ENCODE measurements around the gene NQO1.
"Not testable (repeated sequence)": the region's sequence is repeated elsewhere in the genome, so short reads cannot be mapped to it uniquely, and the experiment has no call there.

DNA sequence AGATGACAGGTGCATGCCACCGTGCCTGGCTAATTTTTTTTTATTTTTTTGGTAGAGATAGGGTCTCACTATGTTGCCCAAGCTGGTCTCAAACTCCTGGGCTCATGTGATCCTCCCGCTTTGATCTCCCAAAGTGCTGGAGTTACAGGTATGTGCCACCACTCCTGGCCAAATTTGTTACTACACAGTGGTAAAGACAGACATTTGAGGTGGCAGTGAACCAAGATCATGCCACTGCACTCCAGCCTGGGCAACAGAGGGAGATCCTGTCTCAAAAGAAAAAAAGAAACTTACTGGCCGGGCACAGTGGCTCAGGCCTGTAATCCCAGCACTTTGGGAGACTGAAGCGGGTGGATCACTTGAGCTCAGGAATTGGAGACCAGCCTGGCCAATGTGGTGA, 2.7 kb upstream of the NQO1 start:
- TF ChIP-seq RXRA (IDR thresholded peaks at IDR 0.05; ENCODE audit: borderline replicate concordance, low read depth) = not testable (repeated sequence)
- TF ChIP-seq, protein P1, sequence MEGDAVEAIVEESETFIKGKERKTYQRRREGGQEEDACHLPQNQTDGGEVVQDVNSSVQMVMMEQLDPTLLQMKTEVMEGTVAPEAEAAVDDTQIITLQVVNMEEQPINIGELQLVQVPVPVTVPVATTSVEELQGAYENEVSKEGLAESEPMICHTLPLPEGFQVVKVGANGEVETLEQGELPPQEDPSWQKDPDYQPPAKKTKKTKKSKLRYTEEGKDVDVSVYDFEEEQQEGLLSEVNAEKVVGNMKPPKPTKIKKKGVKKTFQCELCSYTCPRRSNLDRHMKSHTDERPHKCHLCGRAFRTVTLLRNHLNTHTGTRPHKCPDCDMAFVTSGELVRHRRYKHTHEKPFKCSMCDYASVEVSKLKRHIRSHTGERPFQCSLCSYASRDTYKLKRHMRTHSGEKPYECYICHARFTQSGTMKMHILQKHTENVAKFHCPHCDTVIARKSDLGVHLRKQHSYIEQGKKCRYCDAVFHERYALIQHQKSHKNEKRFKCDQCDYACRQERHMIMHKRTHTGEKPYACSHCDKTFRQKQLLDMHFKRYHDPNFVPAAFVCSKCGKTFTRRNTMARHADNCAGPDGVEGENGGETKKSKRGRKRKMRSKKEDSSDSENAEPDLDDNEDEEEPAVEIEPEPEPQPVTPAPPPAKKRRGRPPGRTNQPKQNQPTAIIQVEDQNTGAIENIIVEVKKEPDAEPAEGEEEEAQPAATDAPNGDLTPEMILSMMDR (IDR thresholded peaks at IDR 0.05) = not testable (repeated sequence)
- TF ChIP-seq, protein P2, sequence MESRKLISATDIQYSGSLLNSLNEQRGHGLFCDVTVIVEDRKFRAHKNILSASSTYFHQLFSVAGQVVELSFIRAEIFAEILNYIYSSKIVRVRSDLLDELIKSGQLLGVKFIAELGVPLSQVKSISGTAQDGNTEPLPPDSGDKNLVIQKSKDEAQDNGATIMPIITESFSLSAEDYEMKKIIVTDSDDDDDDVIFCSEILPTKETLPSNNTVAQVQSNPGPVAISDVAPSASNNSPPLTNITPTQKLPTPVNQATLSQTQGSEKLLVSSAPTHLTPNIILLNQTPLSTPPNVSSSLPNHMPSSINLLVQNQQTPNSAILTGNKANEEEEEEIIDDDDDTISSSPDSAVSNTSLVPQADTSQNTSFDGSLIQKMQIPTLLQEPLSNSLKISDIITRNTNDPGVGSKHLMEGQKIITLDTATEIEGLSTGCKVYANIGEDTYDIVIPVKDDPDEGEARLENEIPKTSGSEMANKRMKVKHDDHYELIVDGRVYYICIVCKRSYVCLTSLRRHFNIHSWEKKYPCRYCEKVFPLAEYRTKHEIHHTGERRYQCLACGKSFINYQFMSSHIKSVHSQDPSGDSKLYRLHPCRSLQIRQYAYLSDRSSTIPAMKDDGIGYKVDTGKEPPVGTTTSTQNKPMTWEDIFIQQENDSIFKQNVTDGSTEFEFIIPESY (IDR thresholded peaks at IDR 0.05; ENCODE audit: borderline replicate concordance, low read depth) = not testable (repeated sequence)
